HCT116 (cell line): ENCODE results near the gene YWHAE.

Source experiments
- CTCF ChIP-seq, 3 experiments: fragments of 200-600 bp in 1 of 3; sonication (generic) in 1 of 3; IDR thresholded peaks in 2 of 3; conservative IDR thresholded peaks in 1 of 3; 2 replicates each; pipeline ENCODE4 v1.5.1; 2012 to 2017; ENCODE audit warnings: low read depth in 2 of 3, low read length in 2 of 3, antibody characterized with exemption in 1 of 3, borderline replicate concordance in 1 of 3, control low read depth in 1 of 3, mild to moderate bottlenecking in 1 of 3, mixed read lengths in 1 of 3, mixed run types in 1 of 3, moderate library complexity in 1 of 3; ENCODE audit not compliant: insufficient read depth in 1 of 3
- EZH2 ChIP-seq: fragments of 200-600 bp; sonication (generic); IDR thresholded peaks from 2 replicates; pipeline ENCODE4 v1.6.1; 2017; ENCODE audit warnings: antibody characterized with exemption, mixed run types
- FOSL1 ChIP-seq: IDR thresholded peaks from 2 replicates; pipeline ENCODE4 v1.6.1; 2012; ENCODE audit warnings: low read depth
- POLR2A ChIP-seq: IDR thresholded peaks from 2 replicates; pipeline ENCODE4 v1.7.0; 2011; ENCODE audit warnings: borderline replicate concordance; ENCODE audit not compliant: insufficient read depth, insufficient read length; ENCODE audit errors: extremely low read depth
- RAD21 ChIP-seq: IDR thresholded peaks from 2 replicates; pipeline ENCODE4 v1.6.1; 2012; ENCODE audit warnings: low read depth, mild to moderate bottlenecking
- REST ChIP-seq: IDR thresholded peaks from 2 replicates; pipeline ENCODE4 v1.6.1; 2012; ENCODE audit warnings: low read depth
- YY1 ChIP-seq: IDR thresholded peaks from 2 replicates; pipeline ENCODE4 v1.6.1; 2011; ENCODE audit warnings: low read length, low read depth, moderate library complexity, mild to moderate bottlenecking; ENCODE audit not compliant: insufficient replicate concordance; ENCODE audit errors: extremely low read depth
- ZFX ChIP-seq: fragments of 450-650 bp; IDR thresholded peaks from 2 replicates; pipeline ENCODE4 v1.6.1; 2017
- TF ChIP-seq, protein P1 (sequence below): IDR thresholded peaks from 2 replicates; pipeline ENCODE4 v1.6.1; 2012

- TF ChIP-seq ZFX, result no peak
- TF ChIP-seq CTCF (IDR thresholded peaks at IDR 0.05 in 2 of 3, conservative IDR thresholded peaks at IDR 0.05 in 1 of 3; ENCODE audit: borderline replicate concordance in 1 of 3, insufficient read depth in 1 of 3, low read depth in 2 of 3, low read length in 2 of 3), result no peak
- no peak for TF ChIP-seq YY1
- TF ChIP-seq REST, result no peak
- TF ChIP-seq POLR2A, result no peak
- TF ChIP-seq, protein P1, sequence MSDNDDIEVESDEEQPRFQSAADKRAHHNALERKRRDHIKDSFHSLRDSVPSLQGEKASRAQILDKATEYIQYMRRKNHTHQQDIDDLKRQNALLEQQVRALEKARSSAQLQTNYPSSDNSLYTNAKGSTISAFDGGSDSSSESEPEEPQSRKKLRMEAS, result no peak
- no peak for TF ChIP-seq EZH2
- TF ChIP-seq RAD21, result no peak
- TF ChIP-seq FOSL1, result no peak
Measured at GRCh38 chr17:1300371-1300905, 99.6 kb downstream of the YWHAE start.
